GM23338 (cell line): Measurements from ENCODE around the gene PTOV1. TPM values are rescaled to one million over a fixed set of nuclear protein-coding genes. Genes with fewer than 3 reads are reported as not detected.

Experiments
- ATAC-seq: fragments of 200-7000 bp; cut with Tn5 transposase; 3 replicates; pipeline ENCODE4 v1.9.1; 2020
- DNase-seq: peaks from one replicate; pipeline ENCODE4 v3.0.0-alpha.2; 2015; ENCODE audit warnings: low spot score
- H2AFZ ChIP-seq: fragments of 200-600 bp; sonication (generic); 2 replicates; pipeline ENCODE4 v1.8.0; 2016; ENCODE audit warnings: antibody characterized with exemption, mild to moderate bottlenecking, moderate library complexity
- H3F3A ChIP-seq: fragments of 200-600 bp; sonication (generic); replicated peaks from 2 replicates; pipeline ENCODE4 v1.8.0; 2017; ENCODE audit warnings: antibody characterized with exemption, mixed run types, low read depth
- H3K27ac ChIP-seq: fragments of 200-600 bp; sonication (generic); 2 replicates; pipeline ENCODE4 v1.6.1; 2016; ENCODE audit warnings: low read depth
- H3K27me3 ChIP-seq: fragments of 200-600 bp; sonication (generic); 2 replicates; pipeline ENCODE4 v1.8.0; 2016; ENCODE audit warnings: mild to moderate bottlenecking, mixed run types, moderate library complexity; ENCODE audit not compliant: insufficient read depth
- H3K36me3 ChIP-seq: fragments of 200-600 bp; sonication (generic); 2 replicates; pipeline ENCODE4 v1.8.0; 2016; ENCODE audit warnings: mild to moderate bottlenecking; ENCODE audit not compliant: insufficient read depth
- H3K4me1 ChIP-seq: fragments of 200-600 bp; sonication (generic); 2 replicates; pipeline ENCODE4 v1.8.0; 2016; ENCODE audit warnings: mild to moderate bottlenecking, moderate library complexity; ENCODE audit not compliant: insufficient read depth
- H3K4me2 ChIP-seq: fragments of 200-600 bp; sonication (generic); 2 replicates; pipeline ENCODE4 v1.7.1; 2017; ENCODE audit warnings: mixed run types
- H3K4me3 ChIP-seq: fragments of 200-600 bp; sonication (generic); 2 replicates; pipeline ENCODE4 v1.6.1; 2016; ENCODE audit warnings: mixed run types
- H3K79me2 ChIP-seq: fragments of 200-600 bp; sonication (generic); replicated peaks from 2 replicates; pipeline ENCODE4 v1.8.0; 2017; ENCODE audit warnings: mild to moderate bottlenecking; ENCODE audit not compliant: insufficient read depth
- H3K9me2 ChIP-seq: fragments of 200-600 bp; sonication (generic); 2 replicates; pipeline ENCODE4 v1.8.0; 2017; ENCODE audit not compliant: insufficient read depth
- H4K20me1 ChIP-seq: fragments of 200-600 bp; sonication (generic); replicated peaks from 2 replicates; pipeline ENCODE4 v1.8.0; 2017; ENCODE audit warnings: mild to moderate bottlenecking; ENCODE audit not compliant: insufficient read depth
- H3K27ac Mint-ChIP-seq: 2 replicates; pipeline ENCODE4 v1.8.0; 2020; ENCODE audit warnings: inconsistent platforms, mild to moderate bottlenecking, moderate library complexity, mixed read lengths
- H3K27me3 Mint-ChIP-seq: 3 replicates; pipeline ENCODE4 v1.8.0; 2022; ENCODE audit warnings: low read depth, mild to moderate bottlenecking, moderate library complexity, mixed read lengths, inconsistent platforms; ENCODE audit not compliant: insufficient read depth, poor library complexity
- H3K36me3 Mint-ChIP-seq: 3 replicates; pipeline ENCODE4 v1.8.0; 2021; ENCODE audit warnings: low read depth, mild to moderate bottlenecking, inconsistent platforms, moderate library complexity, mixed read lengths
- H3K4me1 Mint-ChIP-seq: 3 replicates; pipeline ENCODE4 v1.8.0; 2020; ENCODE audit warnings: mild to moderate bottlenecking, inconsistent platforms, mixed read lengths
- H3K4me3 Mint-ChIP-seq: 3 replicates; pipeline ENCODE4 v1.8.0; 2021; ENCODE audit warnings: moderate library complexity, mild to moderate bottlenecking, inconsistent platforms, mixed read lengths
- H3K9me3 Mint-ChIP-seq: 3 replicates; pipeline ENCODE4 v1.8.0; 2020; ENCODE audit warnings: moderate library complexity, mild to moderate bottlenecking, inconsistent platforms, mixed read lengths
- CTCF ChIP-seq, 2 experiments: fragments of 200-600 bp in 1 of 2; sonication (generic) in 1 of 2; conservative IDR thresholded peaks; 2 replicates each; pipeline versions ENCODE4 v1.5.1 to v1.6.1; 2016 to 2017; ENCODE audit warnings: antibody characterized with exemption in 2 of 2, low read depth in 2 of 2, mild to moderate bottlenecking in 2 of 2, moderate library complexity in 1 of 2
- ETS1 ChIP-seq: IDR thresholded peaks from 2 replicates; pipeline ENCODE4 v1.6.1; 2016; ENCODE audit warnings: antibody characterized with exemption
- ZNF462 ChIP-seq: fragments of 250-450 bp; sonication (Bioruptor Pico); IDR thresholded peaks from 2 replicates; pipeline ENCODE4 v1.5.0; 2020; ENCODE audit warnings: mild to moderate bottlenecking, moderate library complexity
- polyA plus RNA-seq: library from polyadenylated mRNA; unstranded; fragments of >200 nt; fragmentation: Nextera tagmentation; extraction: Ambion mirVana; gene quantifications from 2 replicates; pipeline ENCODE4 v1.2.1, GENCODE V29; 2016
- total RNA-seq: library from RNA; depleted of rRNA; stranded (reverse); fragments of >200 nt; shearing (Covaris generic); gene quantifications from 2 replicates; pipeline ENCODE4 v1.2.3, GENCODE V29; 2014

The PTOV1 gene
- total and polyA plus RNA-seq, 2 experiments from 2014 or later = 188 to 209 TPM

- Mint-ChIP-seq H3K4me3 (no peak overlapping the region), H3K27me3 (peaks cover 39% of the 10 kb centered on the region), H3K27ac (peak overlapping the region; percentile 34; the same call in 1 of the 2 replicates), H3K36me3 (peaks cover 72% of the 10 kb centered on the region), H3K9me3 (peaks cover 6% of the 10 kb centered on the region; the same call in 2 of the 3 replicates), H3K4me1 (peaks cover 36% of the 10 kb centered on the region)
- Histone ChIP-seq H3K27ac (peak overlapping the region; percentile 74; the same call in 1 of the 2 replicates), H3K79me2 (peaks cover 23% of the 10 kb centered on the region), H3F3A (peaks cover 62% of the 10 kb centered on the region), H3K9me2 (no peaks in the 10 kb centered on the region), H3K4me2 (no peak overlapping the region), H3K4me1 (peaks cover 13% of the 10 kb centered on the region), H3K27me3 (no peaks in the 10 kb centered on the region), H3K36me3 (peaks cover 15% of the 10 kb centered on the region), H4K20me1 (peaks cover 21% of the 10 kb centered on the region), H2AFZ (no peak overlapping the region), H3K4me3 (no peak overlapping the region)
- DNase-seq = peak; percentile 87
- no peak for TF ChIP-seq ETS1
- no peak for TF ChIP-seq ZNF462 (CRISPR knock-in tag)
- peak; percentile 54 to 68 for TF ChIP-seq CTCF (conservative IDR thresholded peaks at IDR 0.05; ENCODE audit: low read depth in 2 of 2)
- peak; percentile 15 for ATAC-seq
These were observed 11.7 kb downstream of the PTOV1 start for GRCh38 chr19:49862391-49863253.
